NCI-H524 treated with DMSO at 0.1 percent for 48 hours (cell line): ENCODE data around the gene EML4.
"Not testable (repeated sequence)": the region's sequence is repeated elsewhere in the genome, so short reads cannot be mapped to it uniquely, and the experiment has no call there.

Experiments used
- DNase-seq: peaks from one replicate; lab custom pipeline; 2025; lab: John Stamatoyannopoulos, UW

The EML4 gene

GRCh38 chr2:42254186-42254895 lies 85.2 kb downstream of the EML4 start:
- DNase-seq: no peak

- DNase-seq: no peak
Observed at GRCh38 chr2:42256505-42256904, 87.4 kb downstream of the EML4 start.

- DNase-seq: no peak
Observed at GRCh38 chr2:42261518-42262195, 92.5 kb downstream of the EML4 start.

- DNase-seq: no peak
Observed at GRCh38 chr2:42266236-42266635, 97.1 kb downstream of the EML4 start.

GRCh38 chr2:42267530-42267929 lies 98.4 kb downstream of the EML4 start:
- DNase-seq: no peak

GRCh38 chr2:42268528-42269151 lies 99.5 kb downstream of the EML4 start:
- DNase-seq: no peak

- no peak for DNase-seq
Observed at GRCh38 chr2:42270757-42271156, 101.6 kb downstream of the EML4 start.

GRCh38 chr2:42271246-42271645 lies 102.1 kb downstream of the EML4 start:
- not testable (repeated sequence) for DNase-seq

- DNase-seq: no peak
Observed at GRCh38 chr2:42274863-42275262, 105.7 kb downstream of the EML4 start.

- DNase-seq: no peak
Observed at GRCh38 chr2:42281416-42282081, 112.4 kb downstream of the EML4 start.

- DNase-seq: no peak
Observed at GRCh38 chr2:42284019-42284418, 114.9 kb downstream of the EML4 start.

GRCh38 chr2:42286268-42286946 lies 117.3 kb downstream of the EML4 start:
- DNase-seq: no peak

GRCh38 chr2:42288811-42289210 lies 119.7 kb downstream of the EML4 start:
- DNase-seq: no peak

- DNase-seq: no peak
Observed at GRCh38 chr2:42289222-42289621, 120.1 kb downstream of the EML4 start.

- no peak for DNase-seq
Observed at GRCh38 chr2:42290005-42290404, 120.9 kb downstream of the EML4 start.

- no peak for DNase-seq
Observed at GRCh38 chr2:42293019-42293418, 123.9 kb downstream of the EML4 start.

GRCh38 chr2:42296226-42296625 lies 127.1 kb downstream of the EML4 start:
- DNase-seq: no peak

- no peak for DNase-seq
Observed at GRCh38 chr2:42297322-42297936, 128.3 kb downstream of the EML4 start.

- DNase-seq: no peak
Observed at GRCh38 chr2:42298132-42298531, 129.0 kb downstream of the EML4 start.

GRCh38 chr2:42298996-42299754 lies 130.0 kb downstream of the EML4 start:
- DNase-seq: no peak

GRCh38 chr2:42300527-42300926 lies 131.4 kb downstream of the EML4 start:
- no peak for DNase-seq
